Liver (tissue), 9 donors: ENCODE measurements around the gene MRAP. TPM values are rescaled to one million over a fixed set of nuclear protein-coding genes. Genes with fewer than 3 reads are reported as not detected.

Source experiments
- DNase-seq: peaks from one replicate; pipeline ENCODE4 v3.0.0-alpha.2; 2017; ENCODE audit warnings: low spot score
- H3K27ac ChIP-seq, 2 donors: one replicate each; pipeline ENCODE4 v1.7.0; 2013; ENCODE audit warnings: inconsistent platforms in 2 of 2, low read length in 2 of 2, control low read depth in 1 of 2, low read depth in 1 of 2, mild to moderate bottlenecking in 1 of 2
- H3K27me3 ChIP-seq, 4 donors: one replicate each; pipeline versions ENCODE4 v1.6.1 to v1.7.0; 2013; ENCODE audit warnings: low read length in 3 of 4, inconsistent platforms in 1 of 4, mild to moderate bottlenecking in 1 of 4, moderate library complexity in 1 of 4; ENCODE audit not compliant: control insufficient read depth in 4 of 4, insufficient read depth in 4 of 4
- H3K36me3 ChIP-seq, 4 donors: one replicate each; pipeline versions ENCODE4 v1.6.1 to v1.7.0; 2013; ENCODE audit warnings: low read length in 3 of 4, mild to moderate bottlenecking in 3 of 4, low read depth in 1 of 4, moderate library complexity in 1 of 4; ENCODE audit not compliant: control insufficient read depth in 4 of 4, insufficient read depth in 3 of 4
- H3K4me1 ChIP-seq, 4 donors: one replicate each; pipeline versions ENCODE4 v1.6.1 to v1.7.0; 2013; ENCODE audit warnings: low read length in 3 of 4, mild to moderate bottlenecking in 3 of 4, moderate library complexity in 1 of 4; ENCODE audit not compliant: control insufficient read depth in 4 of 4, insufficient read depth in 4 of 4
- H3K4me3 ChIP-seq, 3 donors: one replicate each; pipeline versions ENCODE4 v1.6.1 to v1.7.0; 2013; ENCODE audit warnings: low read length in 3 of 3, control low read depth in 1 of 3, low read depth in 1 of 3, mild to moderate bottlenecking in 1 of 3
- H3K9ac ChIP-seq, 2 donors: one replicate each; pipeline ENCODE4 v1.7.0; 2013; ENCODE audit warnings: low read length in 2 of 2, mild to moderate bottlenecking in 2 of 2, moderate library complexity in 2 of 2, control low read depth in 1 of 2, low read depth in 1 of 2
- H3K9me3 ChIP-seq, 4 donors: one replicate each; pipeline versions ENCODE4 v1.6.1 to v1.7.0; 2013; ENCODE audit warnings: low read length in 3 of 4; ENCODE audit not compliant: control insufficient read depth in 4 of 4
- CTCF ChIP-seq: fragments of 150-350 bp; IDR thresholded peaks from 2 replicates; pipeline ENCODE4 v1.5.1; 2017; ENCODE audit warnings: improper control_type of control experiment, low read depth, low read length; ENCODE audit not compliant: missing input control
- EGR1 ChIP-seq, 2 donors: IDR thresholded peaks; 2 replicates each; pipeline ENCODE4 v1.6.1; 2016 to 2018; ENCODE audit warnings: antibody characterized with exemption in 2 of 2, low read depth in 2 of 2
- FOXA1 ChIP-seq: IDR thresholded peaks from 2 replicates; pipeline ENCODE4 v1.6.1; 2016; ENCODE audit warnings: antibody characterized with exemption
- FOXA2 ChIP-seq: IDR thresholded peaks from 2 replicates; pipeline ENCODE4 v1.6.1; 2016; ENCODE audit warnings: antibody characterized with exemption
- GABPA ChIP-seq, 2 donors: IDR thresholded peaks in 1 of 2; conservative IDR thresholded peaks in 1 of 2; 2 replicates each; pipeline ENCODE4 v1.6.1; 2016; ENCODE audit warnings: antibody characterized with exemption in 2 of 2, mild to moderate bottlenecking in 1 of 2, moderate library complexity in 1 of 2
- HNF4A ChIP-seq, 2 donors: conservative IDR thresholded peaks; 2 replicates each; pipeline ENCODE4 v1.6.1; 2016; ENCODE audit warnings: antibody characterized with exemption in 2 of 2, mild to moderate bottlenecking in 2 of 2
- HNF4G ChIP-seq: IDR thresholded peaks from 2 replicates; pipeline ENCODE4 v1.6.1; 2016; ENCODE audit warnings: antibody characterized with exemption
- JUND ChIP-seq, 2 donors: IDR thresholded peaks; 2 replicates each; pipeline ENCODE4 v1.6.1; 2016; ENCODE audit warnings: antibody characterized with exemption in 2 of 2
- MAX ChIP-seq: IDR thresholded peaks from 2 replicates; pipeline ENCODE4 v1.6.1; 2016; ENCODE audit warnings: antibody characterized with exemption
- NR2F2 ChIP-seq: IDR thresholded peaks from 2 replicates; pipeline ENCODE4 v1.6.1; 2016; ENCODE audit warnings: antibody characterized with exemption
- RAD21 ChIP-seq, 2 donors: IDR thresholded peaks; 2 replicates each; pipeline ENCODE4 v1.6.1; 2016; ENCODE audit warnings: antibody characterized with exemption in 2 of 2, mild to moderate bottlenecking in 2 of 2
- REST ChIP-seq: IDR thresholded peaks from 2 replicates; pipeline ENCODE4 v1.6.1; 2016; ENCODE audit warnings: antibody characterized with exemption, mild to moderate bottlenecking
- RXRA ChIP-seq, 2 donors: IDR thresholded peaks; 2 replicates each; pipeline ENCODE4 v1.6.1; 2017 to 2018; ENCODE audit warnings: antibody characterized with exemption in 2 of 2, mild to moderate bottlenecking in 1 of 2
- SP1 ChIP-seq: IDR thresholded peaks from 2 replicates; pipeline ENCODE4 v1.6.1; 2018; ENCODE audit warnings: antibody characterized with exemption, mild to moderate bottlenecking
- YY1 ChIP-seq: IDR thresholded peaks from 2 replicates; pipeline ENCODE4 v1.6.1; 2016; ENCODE audit warnings: antibody characterized with exemption, mild to moderate bottlenecking
- ZBTB33 ChIP-seq: IDR thresholded peaks from 2 replicates; pipeline ENCODE4 v1.6.1; 2016; ENCODE audit warnings: antibody characterized with exemption
- WGBS: extraction: QIAGEN DNeasy Blood & Tissue Kit; methylation state at CpG from one replicate; pipeline ENCODE4 v1.1.7; 2013; 5-methylcytosine and 5-hydroxymethylcytosine counted together
- polyA plus RNA-seq, 2 donors: library from polyadenylated mRNA; stranded (reverse) in 1 of 2; unstranded in 1 of 2; fragments of 200-250 nt in 1 of 2; fragments of >200 nt in 1 of 2; fragmentation: Nextera tagmentation in 1 of 2; extraction: Ambion mirVana in 1 of 2; gene quantifications; one replicate each; pipeline versions ENCODE4 v1.2.1 to v1.2.3, GENCODE V29; 2013 to 2015
- total RNA-seq, 2 donors: library from RNA; depleted of rRNA; stranded (reverse); fragments of >200 nt; gene quantifications; one replicate each; pipeline ENCODE4 v1.2.3, GENCODE V29; 2014
- donor health status: healthy.
- donor health status: healthy.
- donor health status: healthy.
- donor health status: healthy.
- donor health status: healthy.

MRAP gene
- total and polyA plus RNA-seq, 4 donors = 0.17 to 0.79 TPM; not detected in 2

- TF ChIP-seq SP1 = no peak
- no peak for TF ChIP-seq CTCF
- no peak for TF ChIP-seq YY1
- no peak for TF ChIP-seq GABPA (IDR thresholded peaks at IDR 0.05 in 1 of 2, conservative IDR thresholded peaks at IDR 0.05 in 1 of 2)
- TF ChIP-seq EGR1 (IDR thresholded peaks at IDR 0.05; ENCODE audit: low read depth in 2 of 2) = no peak
- no peak for TF ChIP-seq HNF4G
- TF ChIP-seq MAX = no peak
- no peak for TF ChIP-seq ZBTB33
- TF ChIP-seq REST = no peak
- Histone ChIP-seq H3K27ac (no peak overlapping the region), H3K27me3 (no peaks in the 10 kb centered on the region), H3K4me1 (no peaks in the 10 kb centered on the region), H3K9ac (no peak overlapping the region), H3K9me3 (no peaks in the 10 kb centered on the region), H3K36me3 (no peaks in the 10 kb centered on the region), H3K4me3 (no peak overlapping the region)
- no peak for DNase-seq
Measured at GRCh38 chr21:32252136-32252535, 46.5 kb upstream of the MRAP start.

- Histone ChIP-seq H3K27ac (no peak overlapping the region), H3K27me3 (no peaks in the 10 kb centered on the region), H3K4me3 (no peak overlapping the region), H3K4me1 (no peaks in the 10 kb centered on the region), H3K36me3 (no peaks in the 10 kb centered on the region), H3K9ac (no peak overlapping the region), H3K9me3 (no peaks in the 10 kb centered on the region)
- WGBS = 67% methylated on average over 7 of the region's 7 CpGs
- no peak for DNase-seq
- TF ChIP-seq GABPA (IDR thresholded peaks at IDR 0.05 in 1 of 2, conservative IDR thresholded peaks at IDR 0.05 in 1 of 2) (no peak), FOXA2 (no peak), RXRA (IDR thresholded peaks at IDR 0.05) (no peak), FOXA1 (no peak), REST (no peak), YY1 (no peak), HNF4A (conservative IDR thresholded peaks at IDR 0.05) (no peak), EGR1 (IDR thresholded peaks at IDR 0.05; ENCODE audit: low read depth in 2 of 2) (no peak), SP1 (no peak), ZBTB33 (no peak), HNF4G (no peak), RAD21 (IDR thresholded peaks at IDR 0.05) (no peak), NR2F2 (no peak), JUND (IDR thresholded peaks at IDR 0.05) (no peak), CTCF (no peak)
Measured at GRCh38 chr21:32253215-32253641, 45.4 kb upstream of the MRAP start.
